DMS153 (cell line): ENCODE data around the gene GPSM3.
A peak's percentile ranks its signal among the peaks of the same experiment; 100 is the strongest.
"Not testable (repeated sequence)": the region's sequence is repeated elsewhere in the genome, so short reads cannot be mapped to it uniquely, and the experiment has no call there.

Source experiments
- DNase-seq: peaks from one replicate; lab custom pipeline; 2025; lab: John Stamatoyannopoulos, UW

GPSM3 gene

GRCh38 chr6:32202186-32202585, 9.7 kb upstream of the GPSM3 start:
- no peak for DNase-seq

GRCh38 chr6:32200711-32201475, 8.4 kb upstream of the GPSM3 start:
- no peak for DNase-seq

- DNase-seq = no peak
Observed at GRCh38 chr6:32198866-32199265, 6.4 kb upstream of the GPSM3 start.

- DNase-seq = no peak
Observed at GRCh38 chr6:32198345-32198696, 5.9 kb upstream of the GPSM3 start.

GRCh38 chr6:32196682-32197616, 4.5 kb upstream of the GPSM3 start:
- no peak for DNase-seq

- peak; percentile 76 for DNase-seq
Observed at GRCh38 chr6:32195902-32196681, 3.6 kb upstream of the GPSM3 start.

GRCh38 chr6:32195652-32195901, 3.1 kb upstream of the GPSM3 start:
- peak; percentile 100 for DNase-seq

GRCh38 chr6:32194825-32195651, 2.6 kb upstream of the GPSM3 start:
- no peak for DNase-seq

GRCh38 chr6:32194388-32194787, 1.9 kb upstream of the GPSM3 start:
- DNase-seq = no peak

- not testable (repeated sequence) for DNase-seq
Observed at GRCh38 chr6:32193096-32193495, 653 bp upstream of the GPSM3 start.

- DNase-seq = no peak
Observed at GRCh38 chr6:32191696-32192607, 491 bp downstream of the GPSM3 start.

- DNase-seq = no peak
Observed at GRCh38 chr6:32190911-32191677, 1.3 kb downstream of the GPSM3 start.

GRCh38 chr6:32190054-32190851, 2.2 kb downstream of the GPSM3 start, which contains the start of gene PBX2:
PBX2 (minus strand) TSS chr6:32190202; CDS start chr6:32189915, 287 bp downstream.
- DNase-seq = peak; percentile 55

GRCh38 chr6:32189742-32190053, 2.7 kb downstream of the GPSM3 start:
- no peak for DNase-seq

GRCh38 chr6:32189069-32189741, 3.2 kb downstream of the GPSM3 start:
- DNase-seq = no peak

GRCh38 chr6:32188381-32189068, 3.9 kb downstream of the GPSM3 start:
- no peak for DNase-seq

GRCh38 chr6:32187725-32188380, 4.6 kb downstream of the GPSM3 start:
- not testable (repeated sequence) for DNase-seq
